WERI-Rb-1 (cell line): Measurements from ENCODE around the gene TMTC1.

Source experiments
- DNase-seq: peaks from one replicate; pipeline ENCODE4 v3.0.0-alpha.2; 2020
- H3K27ac ChIP-seq: fragments of 250-450 bp; sonication (Bioruptor Pico); 2 replicates; pipeline ENCODE4 v1.5.1; 2020; ENCODE audit warnings: mild to moderate bottlenecking, moderate library complexity
- H3K27me3 ChIP-seq: fragments of 250-450 bp; sonication (Bioruptor Pico); 2 replicates; pipeline ENCODE4 v1.5.1; 2021; ENCODE audit warnings: mild to moderate bottlenecking, low read depth, moderate library complexity; ENCODE audit not compliant: insufficient read depth, severe bottlenecking
- H3K36me3 ChIP-seq: fragments of 250-450 bp; sonication (Bioruptor Pico); 2 replicates; pipeline ENCODE4 v1.5.1; 2020; ENCODE audit warnings: mild to moderate bottlenecking, moderate library complexity
- H3K4me3 ChIP-seq: 2 replicates; pipeline ENCODE4 v1.5.1; 2011; ENCODE audit warnings: low read depth, mild to moderate bottlenecking, control low read depth, low read length
- H3K9me3 ChIP-seq: fragments of 250-450 bp; sonication (Bioruptor Pico); 2 replicates; pipeline ENCODE4 v1.5.1; 2021; ENCODE audit warnings: mild to moderate bottlenecking, moderate library complexity; ENCODE audit not compliant: severe bottlenecking
- CTCF ChIP-seq: IDR thresholded peaks from 2 replicates; pipeline ENCODE4 v1.5.1; 2011; ENCODE audit warnings: low read depth, mild to moderate bottlenecking, control low read depth, inconsistent platforms, low read length

TMTC1 gene

GRCh38 chr12:29750928-29751220, 32.9 kb downstream of the TMTC1 start:
- TF ChIP-seq CTCF, result no peak
- Histone ChIP-seq H3K27me3 (no peaks in the 10 kb centered on the region), H3K4me3 (no peak overlapping the region), H3K27ac (no peak overlapping the region), H3K36me3 (no peaks in the 10 kb centered on the region), H3K9me3 (no peaks in the 10 kb centered on the region)
- no peak for DNase-seq

- DNase-seq, result no peak
- no peak overlapping the region for H3K4me3 ChIP-seq
- H3K9me3 ChIP-seq, result no peaks in the 10 kb centered on the region
- H3K27ac ChIP-seq, result no peak overlapping the region
- no peaks in the 10 kb centered on the region for H3K36me3 ChIP-seq
- TF ChIP-seq CTCF, result no peak
- no peaks in the 10 kb centered on the region for H3K27me3 ChIP-seq
Observed at GRCh38 chr12:29750131-29750927, 33.4 kb downstream of the TMTC1 start.

- no peaks in the 10 kb centered on the region for H3K27me3 ChIP-seq
- no peak for TF ChIP-seq CTCF
- H3K9me3 ChIP-seq, result no peaks in the 10 kb centered on the region
- no peak overlapping the region for H3K4me3 ChIP-seq
- DNase-seq, result no peak
- H3K27ac ChIP-seq, result no peak overlapping the region
- H3K36me3 ChIP-seq, result no peaks in the 10 kb centered on the region
Observed at GRCh38 chr12:29744365-29744764, 39.4 kb downstream of the TMTC1 start.

GRCh38 chr12:29743801-29744200, 39.9 kb downstream of the TMTC1 start:
- Histone ChIP-seq H3K27ac (no peak overlapping the region), H3K9me3 (no peaks in the 10 kb centered on the region)
- peak; percentile 55 for DNase-seq

GRCh38 chr12:29743077-29743476, 40.7 kb downstream of the TMTC1 start:
- H3K9me3 ChIP-seq, result no peaks in the 10 kb centered on the region
- H3K27ac ChIP-seq, result no peak overlapping the region
- H3K36me3 ChIP-seq, result no peaks in the 10 kb centered on the region
- no peaks in the 10 kb centered on the region for H3K27me3 ChIP-seq
- no peak overlapping the region for H3K4me3 ChIP-seq
- no peak for DNase-seq
- TF ChIP-seq CTCF, result no peak

More at GRCh38 chr12:29743801-29744200, 39.9 kb downstream of the TMTC1 start:
- no peaks in the 10 kb centered on the region for H3K27me3 ChIP-seq
- no peak for TF ChIP-seq CTCF
- H3K36me3 ChIP-seq, result no peaks in the 10 kb centered on the region
- H3K4me3 ChIP-seq, result no peak overlapping the region

GRCh38 chr12:29742646-29743045, 41.1 kb downstream of the TMTC1 start:
- Histone ChIP-seq H3K27me3 (no peaks in the 10 kb centered on the region), H3K36me3 (no peaks in the 10 kb centered on the region), H3K4me3 (no peak overlapping the region), H3K9me3 (no peaks in the 10 kb centered on the region), H3K27ac (no peak overlapping the region)
- TF ChIP-seq CTCF, result no peak
- DNase-seq, result no peak
